Activated naive CD8-positive, alpha-beta T cell treated with anti-CD3 and anti-CD28 coated beads, Interleukin-2, amount 10 ng/mL, durations not matched to agents 7 days and 5 days (primary cell): ENCODE data around the gene OSBPL3. TPM values are rescaled to one million over a fixed set of nuclear protein-coding genes. Genes with fewer than 3 reads are reported as not detected.

Experiments
- ATAC-seq: fragments of 150-1000 bp; cut with Tn5 transposase; one replicate; pipeline ENCODE4 v1.10.0; 2021; ENCODE audit warnings: low read depth, moderate library complexity
- POLR2A ChIA-PET: fragments of 350-600 bp; sonication (Branson Sonifier 250); formaldehyde crosslinking; loops from one replicate; lab custom pipeline; 2021; ENCODE audit warnings: antibody characterized with exemption; lab: Charles Lee
- DNase-seq: peaks from one replicate; pipeline ENCODE4 v3.0.0; 2021
- H3K27ac Mint-ChIP-seq: one replicate; pipeline ENCODE4 v1.8.0; 2022; ENCODE audit warnings: mild to moderate bottlenecking, mixed read lengths
- H3K27me3 Mint-ChIP-seq: one replicate; pipeline ENCODE4 v1.8.0; 2022; ENCODE audit warnings: mild to moderate bottlenecking, moderate library complexity, mixed read lengths
- H3K36me3 Mint-ChIP-seq: one replicate; pipeline ENCODE4 v1.8.0; 2021; ENCODE audit warnings: mild to moderate bottlenecking, mixed read lengths
- H3K4me1 Mint-ChIP-seq: one replicate; pipeline ENCODE4 v1.8.0; 2021; ENCODE audit warnings: mixed read lengths
- H3K4me3 Mint-ChIP-seq: one replicate; pipeline ENCODE4 v1.8.0; 2022; ENCODE audit warnings: mild to moderate bottlenecking, moderate library complexity, mixed read lengths
- H3K9me3 Mint-ChIP-seq: one replicate; pipeline ENCODE4 v1.8.0; 2021; ENCODE audit warnings: mixed read lengths
- total RNA-seq, 2 experiments: library from RNA; stranded (reverse); gene quantifications; one replicate each; pipeline ENCODE4 v1.2.3, GENCODE V29; 2021

The OSBPL3 gene
- total RNA-seq, 2 experiments from 2014 or later: 47.8 to 60.1 TPM

DNA sequence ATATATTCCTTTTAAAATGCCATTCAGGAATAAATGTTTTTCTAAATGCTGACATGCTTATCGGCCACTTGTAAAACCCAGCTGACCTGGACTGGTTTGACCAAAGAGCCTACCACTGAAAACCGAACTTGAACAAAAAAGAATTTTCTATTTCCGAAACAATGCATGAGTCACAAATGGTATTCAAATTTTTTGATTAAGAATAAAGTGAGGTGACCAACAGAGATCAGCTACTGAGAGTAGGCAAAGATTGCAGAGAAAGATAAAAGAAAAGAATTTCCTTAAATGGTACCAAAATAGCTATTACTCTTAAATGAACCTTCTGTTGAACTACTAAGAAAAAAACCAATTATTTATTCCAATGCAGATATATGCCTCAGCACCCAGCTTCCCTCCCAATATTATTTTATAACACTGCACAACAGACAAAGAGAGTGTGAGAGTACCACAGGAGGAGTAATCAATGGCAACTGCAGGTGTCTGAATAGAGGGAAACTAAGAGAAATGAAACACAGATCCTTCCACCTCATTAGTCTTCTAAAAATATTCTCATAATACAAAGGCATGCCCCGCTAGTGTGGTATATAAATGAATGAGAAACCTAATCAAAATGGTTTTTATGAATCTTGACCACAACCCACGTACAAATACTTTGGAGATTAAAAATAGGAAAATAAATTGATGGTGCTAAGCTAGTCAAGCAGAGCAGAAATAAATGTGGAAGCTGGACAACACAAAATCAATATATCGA lies 20.1 kb downstream of the OSBPL3 start:
- POLR2A ChIA-PET: interaction anchor here (0.6 to 1.1 kb wide), 2 partner anchors 20 to 138 kb away, joined by 3 to 4 read pairs; partner anchors contain the start of gene OSBPL3
- Mint-ChIP-seq H3K4me1 (peaks cover 52% of the 10 kb centered on the region), H3K4me3 (no peak overlapping the region), H3K36me3 (peaks cover 41% of the 10 kb centered on the region), H3K9me3 (peaks cover 2% of the 10 kb centered on the region), H3K27me3 (no peaks in the 10 kb centered on the region), H3K27ac (no peak overlapping the region)
- ATAC-seq (no peak), DNase-seq (no peak)

DNA sequence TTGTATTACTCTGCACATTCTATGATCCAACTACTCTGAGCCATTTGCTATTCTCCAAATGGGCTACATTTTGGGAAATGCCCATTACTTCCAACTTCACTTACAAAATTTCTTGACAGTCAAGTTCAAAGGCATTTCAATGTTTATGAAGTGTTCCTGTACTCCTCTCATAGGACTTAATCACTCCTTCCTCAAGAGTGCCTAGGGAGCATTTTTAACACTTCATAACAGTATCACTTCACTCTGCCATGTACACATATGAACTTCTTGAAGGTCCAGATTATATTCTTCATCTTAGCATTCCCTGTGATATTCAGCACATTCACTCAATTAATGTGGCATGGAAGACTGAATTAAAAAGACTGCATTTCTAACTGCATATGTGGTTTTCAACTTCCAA lies 21.6 kb downstream of the OSBPL3 start:
- ATAC-seq: no peak
- Mint-ChIP-seq H3K4me1 (peaks cover 38% of the 10 kb centered on the region), H3K27ac (no peak overlapping the region), H3K4me3 (no peak overlapping the region), H3K27me3 (no peaks in the 10 kb centered on the region), H3K9me3 (peaks cover 2% of the 10 kb centered on the region), H3K36me3 (peaks cover 36% of the 10 kb centered on the region)
- DNase-seq: no peak
- POLR2A ChIA-PET: no interaction called here

DNA sequence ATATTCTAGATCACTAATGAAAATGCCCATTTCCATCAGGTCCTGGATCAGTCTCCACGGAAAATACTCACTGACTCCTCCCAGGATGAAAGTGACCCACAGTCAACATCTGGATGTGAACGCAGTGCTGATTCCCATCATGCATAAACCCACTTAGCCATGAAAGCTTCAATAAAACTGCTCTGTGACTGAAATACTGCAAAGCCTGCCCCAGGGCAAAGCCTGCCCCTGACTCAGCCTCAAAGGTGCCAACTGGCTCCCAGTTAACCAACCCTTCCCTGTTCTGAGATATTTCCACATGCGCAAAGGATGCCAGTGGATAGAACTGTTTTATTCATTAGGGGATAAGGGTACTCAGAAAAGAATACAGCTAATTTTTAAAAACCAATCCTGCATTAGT lies 24.0 kb downstream of the OSBPL3 start:
- no peaks in the 10 kb centered on the region for H3K27me3 Mint-ChIP-seq
- H3K4me3 Mint-ChIP-seq: no peak overlapping the region
- POLR2A ChIA-PET: no interaction called here
- H3K27ac Mint-ChIP-seq: no peak overlapping the region
- H3K36me3 Mint-ChIP-seq: peaks cover 34% of the 10 kb centered on the region
- H3K9me3 Mint-ChIP-seq: peaks cover 2% of the 10 kb centered on the region
- H3K4me1 Mint-ChIP-seq: peaks cover 32% of the 10 kb centered on the region
- DNase-seq: no peak
- ATAC-seq: no peak

DNA sequence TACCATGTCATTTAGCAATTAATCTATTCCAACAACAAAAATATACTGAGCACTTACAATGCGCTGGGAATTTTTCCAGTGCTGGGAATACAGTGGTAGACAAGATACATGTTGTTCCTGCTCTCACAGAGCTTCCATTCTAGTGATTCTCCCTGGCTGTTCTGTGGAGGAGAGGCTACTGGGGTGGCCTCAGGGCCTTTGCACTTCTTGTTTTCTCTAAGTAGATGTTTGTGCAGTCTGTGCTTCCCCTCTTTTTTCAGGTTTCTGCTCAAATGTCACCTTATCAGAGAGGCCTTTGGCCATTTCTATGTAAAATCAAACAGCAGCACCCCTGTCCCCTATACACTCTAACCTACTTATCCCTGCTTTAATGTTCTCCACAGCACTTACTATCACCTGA lies 24.7 kb downstream of the OSBPL3 start:
- DNase-seq (no peak), ATAC-seq (no peak)
- peaks cover 2% of the 10 kb centered on the region for H3K9me3 Mint-ChIP-seq
- no peak overlapping the region for H3K4me3 Mint-ChIP-seq
- peaks cover 29% of the 10 kb centered on the region for H3K36me3 Mint-ChIP-seq
- POLR2A ChIA-PET: no interaction called here
- no peak overlapping the region for H3K27ac Mint-ChIP-seq
- no peaks in the 10 kb centered on the region for H3K27me3 Mint-ChIP-seq
- peaks cover 28% of the 10 kb centered on the region for H3K4me1 Mint-ChIP-seq

DNA sequence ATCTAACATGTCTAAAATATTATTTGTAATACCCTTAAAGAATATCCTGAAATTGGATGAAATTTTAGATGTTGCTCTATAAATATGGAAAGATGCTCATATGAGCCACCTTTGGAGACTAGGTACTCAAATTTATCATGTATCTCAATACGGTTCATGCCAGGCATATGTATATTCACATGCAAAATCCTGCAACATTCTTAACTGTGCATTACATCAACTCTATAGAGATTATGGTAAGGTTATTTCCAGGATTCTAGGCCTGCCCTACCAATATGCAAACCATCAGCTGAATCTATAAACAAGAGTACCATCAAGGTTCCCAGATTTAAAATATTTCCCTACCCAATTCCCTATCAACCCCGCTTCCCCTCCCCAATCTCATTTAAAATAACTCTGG lies 27.5 kb downstream of the OSBPL3 start:
- POLR2A ChIA-PET: no interaction called here
- no peak for ATAC-seq
- Mint-ChIP-seq H3K4me1 (peaks cover 24% of the 10 kb centered on the region), H3K9me3 (no peaks in the 10 kb centered on the region), H3K27me3 (no peaks in the 10 kb centered on the region), H3K36me3 (peaks cover 14% of the 10 kb centered on the region), H3K27ac (no peak overlapping the region), H3K4me3 (no peak overlapping the region)
- no peak for DNase-seq

DNA sequence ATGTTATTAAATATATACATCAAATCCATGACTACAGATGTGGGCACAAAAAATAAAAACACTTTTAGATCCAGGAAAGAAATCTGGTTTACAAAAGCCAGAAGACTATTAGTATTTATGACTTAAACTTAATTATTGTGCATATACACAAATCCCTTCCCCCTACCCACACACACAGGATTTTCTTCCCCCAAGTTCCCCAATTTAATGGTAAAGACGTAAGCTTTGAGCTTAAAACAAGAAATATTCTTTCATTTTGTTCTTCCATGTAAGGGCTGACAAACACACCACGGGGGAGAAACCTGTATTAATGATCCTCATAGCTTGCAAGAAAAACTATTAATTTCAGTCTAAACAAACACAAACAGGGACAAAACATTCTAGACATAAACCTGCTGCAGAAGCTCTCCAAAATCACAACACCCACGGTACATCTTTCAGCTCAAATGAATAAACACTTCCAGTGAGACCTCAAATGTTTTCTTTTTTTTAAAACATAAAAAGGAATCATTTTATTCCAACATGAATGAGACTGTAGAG lies 28.5 kb downstream of the OSBPL3 start:
- no peaks in the 10 kb centered on the region for H3K9me3 Mint-ChIP-seq
- no peak overlapping the region for H3K4me3 Mint-ChIP-seq
- no peak for DNase-seq
- no peak for ATAC-seq
- H3K27me3 Mint-ChIP-seq: no peaks in the 10 kb centered on the region
- H3K4me1 Mint-ChIP-seq: peaks cover 22% of the 10 kb centered on the region
- H3K27ac Mint-ChIP-seq: no peak overlapping the region
- POLR2A ChIA-PET: interaction anchor here (0.7 kb wide), 1 partner anchor 33 kb away, joined by 3 read pairs; no protein-coding TSS in a partner anchor
- H3K36me3 Mint-ChIP-seq: peaks cover 9% of the 10 kb centered on the region

DNA sequence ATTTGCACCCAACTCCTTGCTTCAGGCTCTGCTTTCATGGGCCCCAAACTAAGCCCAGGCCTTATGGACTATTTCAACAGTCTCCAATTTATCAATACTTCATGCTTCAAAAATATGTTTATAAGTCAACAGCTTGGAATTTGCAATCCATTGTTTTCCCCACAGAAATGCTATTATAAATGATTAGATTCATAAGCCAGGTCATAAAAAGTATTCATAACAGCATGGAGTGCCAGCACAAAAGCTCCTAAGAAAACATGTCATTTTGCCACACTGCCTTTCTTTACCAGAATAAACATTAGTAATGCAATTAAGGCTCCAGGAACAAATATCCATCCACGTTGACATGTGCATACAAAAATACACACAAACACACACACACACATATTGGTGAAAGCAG lies 30.1 kb downstream of the OSBPL3 start:
- Mint-ChIP-seq H3K36me3 (peaks cover 12% of the 10 kb centered on the region), H3K4me3 (no peak overlapping the region), H3K9me3 (no peaks in the 10 kb centered on the region), H3K4me1 (peaks cover 14% of the 10 kb centered on the region), H3K27ac (no peak overlapping the region), H3K27me3 (no peaks in the 10 kb centered on the region)
- POLR2A ChIA-PET: no interaction called here
- ATAC-seq (no peak), DNase-seq (no peak)

DNA sequence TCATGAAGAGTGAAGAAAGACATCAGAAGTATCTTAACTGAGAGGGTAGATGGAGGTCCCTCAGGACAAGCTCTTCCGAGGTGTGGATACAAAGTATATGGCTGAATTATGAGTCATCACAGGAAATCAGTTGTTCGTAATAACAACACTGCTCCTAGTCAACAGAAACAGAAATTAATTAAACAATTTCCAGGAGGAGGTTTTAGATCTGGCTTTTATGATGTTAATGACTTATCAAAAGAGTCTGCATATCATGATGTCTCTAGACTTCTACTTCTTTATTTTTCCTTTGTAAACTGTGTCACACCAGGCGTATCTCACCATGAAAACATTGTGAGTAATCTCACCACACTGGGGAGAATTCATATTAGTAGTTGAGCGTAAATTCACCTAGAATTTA lies 31.2 kb downstream of the OSBPL3 start:
- DNase-seq (no peak), ATAC-seq (no peak)
- Mint-ChIP-seq H3K9me3 (no peaks in the 10 kb centered on the region), H3K27me3 (no peaks in the 10 kb centered on the region), H3K4me1 (peaks cover 14% of the 10 kb centered on the region), H3K27ac (no peak overlapping the region), H3K36me3 (peaks cover 13% of the 10 kb centered on the region), H3K4me3 (no peak overlapping the region)
- POLR2A ChIA-PET: no interaction called here

DNA sequence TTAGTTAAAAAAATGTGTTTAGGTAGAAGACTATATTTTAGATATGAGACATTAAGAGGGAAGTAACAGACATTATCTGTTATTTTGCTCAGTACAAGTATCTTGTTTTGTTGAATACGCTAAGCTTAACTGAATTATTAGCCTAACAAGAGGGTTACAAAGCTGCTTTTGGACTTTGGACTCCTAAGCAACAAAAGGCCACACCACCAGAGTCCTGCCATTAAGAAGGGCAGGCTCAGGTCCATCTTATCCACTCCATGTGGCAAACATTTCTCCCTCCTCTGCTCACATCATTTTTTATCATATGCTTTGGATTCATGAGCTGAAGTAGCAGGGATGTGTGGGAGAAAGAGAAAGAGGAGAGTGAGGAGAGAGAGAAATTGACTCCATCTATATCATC lies 33.5 kb downstream of the OSBPL3 start:
- no peaks in the 10 kb centered on the region for H3K9me3 Mint-ChIP-seq

DNA sequence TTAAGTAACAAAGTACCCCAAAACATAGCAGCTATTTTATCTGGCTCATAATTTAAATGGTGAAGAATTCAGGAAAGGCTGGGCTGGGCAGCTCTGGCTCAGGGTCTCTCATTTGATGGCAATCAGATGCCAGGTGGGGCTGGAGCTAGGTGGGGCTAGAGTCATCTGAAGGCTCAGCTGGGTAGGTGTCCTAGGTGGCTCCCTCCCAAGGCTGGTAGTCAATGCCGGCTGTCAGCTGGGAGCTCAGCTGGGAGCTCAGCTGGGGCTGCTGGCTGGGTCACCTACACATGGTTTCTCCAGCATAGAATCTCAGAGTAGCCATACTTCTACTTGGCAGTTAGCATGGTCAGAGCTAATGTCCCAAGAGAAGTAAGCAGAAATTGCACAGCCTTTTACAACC lies 34.1 kb downstream of the OSBPL3 start:
- peaks cover 20% of the 10 kb centered on the region for H3K4me1 Mint-ChIP-seq
- no peaks in the 10 kb centered on the region for H3K9me3 Mint-ChIP-seq
- no peaks in the 10 kb centered on the region for H3K27me3 Mint-ChIP-seq
- no peak overlapping the region for H3K27ac Mint-ChIP-seq
- DNase-seq (no peak), ATAC-seq (no peak)
- no peak overlapping the region for H3K4me3 Mint-ChIP-seq
- peaks cover 18% of the 10 kb centered on the region for H3K36me3 Mint-ChIP-seq
- POLR2A ChIA-PET: no interaction called here

More for the DNA sequence above, 33.5 kb downstream of the OSBPL3 start:
- Mint-ChIP-seq H3K27me3 (no peaks in the 10 kb centered on the region), H3K4me3 (no peak overlapping the region), H3K36me3 (peaks cover 18% of the 10 kb centered on the region), H3K4me1 (peaks cover 19% of the 10 kb centered on the region), H3K27ac (no peak overlapping the region)
- DNase-seq (no peak), ATAC-seq (no peak)
- POLR2A ChIA-PET: no interaction called here

DNA sequence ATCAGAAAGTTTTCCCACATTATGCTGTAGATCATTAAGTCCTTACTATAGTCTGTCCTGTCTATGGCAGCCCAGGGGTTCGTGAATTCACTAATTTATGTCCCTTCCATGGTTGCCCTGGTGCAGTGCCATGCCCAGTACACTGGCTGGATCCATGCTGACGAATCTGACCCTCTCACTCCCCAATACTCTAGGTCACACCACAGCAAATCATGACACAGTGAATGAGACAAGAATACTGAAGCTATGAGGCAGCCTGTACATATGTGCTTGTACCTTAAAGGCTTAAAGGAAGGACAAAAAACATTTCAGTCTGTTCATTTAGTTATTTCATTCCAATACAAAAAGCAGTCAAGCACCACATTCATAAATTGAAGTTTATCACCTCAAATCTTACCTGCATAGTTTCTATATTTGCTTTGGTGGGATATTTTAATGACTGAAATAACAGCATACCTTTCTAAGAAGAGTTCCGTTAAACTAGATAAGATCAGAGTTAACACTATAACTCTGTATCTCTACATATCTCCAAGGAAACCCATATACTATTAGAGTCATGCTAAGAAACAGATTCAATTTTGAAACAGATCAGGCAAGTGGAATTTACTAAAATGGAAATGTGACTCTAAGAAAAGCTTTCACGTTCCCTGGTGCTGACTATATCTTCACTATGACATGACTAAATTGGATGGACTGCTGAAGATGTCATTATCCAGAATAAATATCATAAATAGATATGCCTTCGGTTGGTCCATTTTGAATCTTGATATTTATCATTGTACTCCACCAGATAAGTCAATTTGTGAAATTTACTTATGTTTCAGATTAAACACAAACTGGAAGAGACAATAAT lies 36.7 kb downstream of the OSBPL3 start:
- Mint-ChIP-seq H3K4me1 (peaks cover 17% of the 10 kb centered on the region), H3K4me3 (no peak overlapping the region), H3K9me3 (no peaks in the 10 kb centered on the region), H3K27me3 (no peaks in the 10 kb centered on the region), H3K36me3 (peaks cover 26% of the 10 kb centered on the region), H3K27ac (no peak overlapping the region)
- DNase-seq (no peak), ATAC-seq (no peak)
- POLR2A ChIA-PET: no interaction called here

DNA sequence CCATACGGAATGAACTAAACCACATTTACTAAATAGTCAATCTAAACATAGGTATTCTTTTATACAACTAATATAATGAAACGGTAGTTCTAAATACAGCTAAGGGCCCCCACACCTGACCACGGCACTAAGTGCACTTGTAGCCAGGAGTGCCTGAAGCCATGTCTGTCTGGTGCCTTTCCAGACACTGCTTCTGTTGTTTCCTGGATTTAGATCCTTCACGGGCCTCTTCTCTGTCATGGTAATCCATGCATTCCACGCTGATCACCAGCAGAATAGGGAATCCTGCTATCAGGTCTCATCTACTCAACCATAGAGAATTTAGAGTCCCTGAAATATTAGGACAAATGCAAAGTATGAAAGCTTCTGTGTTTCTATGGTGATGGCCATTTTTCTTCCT lies 37.8 kb downstream of the OSBPL3 start:
- Mint-ChIP-seq H3K9me3 (peaks cover 2% of the 10 kb centered on the region), H3K27ac (no peak overlapping the region), H3K4me1 (peaks cover 17% of the 10 kb centered on the region), H3K27me3 (no peaks in the 10 kb centered on the region), H3K4me3 (no peak overlapping the region), H3K36me3 (peaks cover 35% of the 10 kb centered on the region)
- no peak for DNase-seq
- ATAC-seq: no peak
- POLR2A ChIA-PET: no interaction called here

DNA sequence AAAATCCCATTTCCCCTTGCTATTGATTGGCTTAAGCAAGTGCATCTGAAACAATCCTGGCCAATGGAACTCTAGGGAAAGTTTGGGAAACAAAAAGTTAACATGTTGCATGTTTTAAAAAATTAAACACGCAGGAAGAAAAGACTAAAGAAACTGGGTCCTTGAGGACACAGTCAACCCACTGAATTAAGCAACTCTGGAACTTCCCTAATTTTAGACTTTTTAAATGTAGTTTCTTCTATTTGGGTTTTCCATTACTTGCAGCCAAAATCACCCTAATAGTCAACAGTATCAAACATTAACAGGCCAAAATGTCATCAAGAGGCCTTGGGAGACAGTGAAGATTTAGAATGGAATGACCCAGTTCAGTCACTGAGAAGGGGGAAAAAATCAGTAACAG lies 40.6 kb downstream of the OSBPL3 start:
- Mint-ChIP-seq H3K27ac (no peak overlapping the region), H3K4me3 (no peak overlapping the region), H3K36me3 (peaks cover 45% of the 10 kb centered on the region), H3K9me3 (peaks cover 7% of the 10 kb centered on the region), H3K27me3 (no peaks in the 10 kb centered on the region), H3K4me1 (peaks cover 30% of the 10 kb centered on the region)
- POLR2A ChIA-PET: no interaction called here
- ATAC-seq: no peak
- no peak for DNase-seq
